SK-N-SH treated with all-trans-retinoic acid at 6 μM for 48 hours (cell line): Measurements from ENCODE around the gene RGS7BP.

Source experiments
- ATAC-seq: fragments of 200-7000 bp; cut with Tn5 transposase; 3 replicates; pipeline ENCODE4 v1.9.1; 2020; ENCODE audit warnings: mild to moderate bottlenecking, moderate library complexity
- ARNTL ChIP-seq: fragments of 450-650 bp; formaldehyde crosslinking; IDR thresholded peaks from 2 replicates; pipeline ENCODE4 v1.5.0; 2020; ENCODE audit warnings: low read depth, mild to moderate bottlenecking, moderate library complexity, borderline replicate concordance
- ESRRG ChIP-seq: fragments of 250-450 bp; sonication (Bioruptor Pico); IDR thresholded peaks from 2 replicates; pipeline ENCODE4 v1.6.1; 2021; ENCODE audit warnings: mild to moderate bottlenecking
- ISL1 ChIP-seq: fragments of 250-450 bp; sonication (Bioruptor Pico); IDR thresholded peaks from 2 replicates; pipeline ENCODE4 v2.1.2; 2022; ENCODE audit warnings: mild to moderate bottlenecking, moderate library complexity
- PPARA ChIP-seq: fragments of 250-450 bp; sonication (Bioruptor Pico); IDR thresholded peaks from 2 replicates; pipeline ENCODE4 v1.5.0; 2020; ENCODE audit warnings: mild to moderate bottlenecking, borderline replicate concordance
- SNAI2 ChIP-seq: fragments of 250-450 bp; sonication (Bioruptor Pico); IDR thresholded peaks from 2 replicates; pipeline ENCODE4 v1.5.0; 2020; ENCODE audit warnings: mild to moderate bottlenecking, moderate library complexity
- TCF4 ChIP-seq: fragments of 250-450 bp; sonication (Bioruptor Pico); IDR thresholded peaks from 2 replicates; pipeline ENCODE4 v1.8.0; 2021; ENCODE audit warnings: mild to moderate bottlenecking, moderate library complexity, borderline replicate concordance
- TOX ChIP-seq: fragments of 250-450 bp; sonication (Bioruptor Pico); IDR thresholded peaks from 2 replicates; pipeline ENCODE4 v1.8.0; 2021; ENCODE audit warnings: mild to moderate bottlenecking, moderate library complexity, borderline replicate concordance
- ZC3H10 ChIP-seq: fragments of 250-450 bp; sonication (Bioruptor Pico); IDR thresholded peaks from 2 replicates; pipeline ENCODE4 v1.5.1; 2021; ENCODE audit warnings: mild to moderate bottlenecking, moderate library complexity
- ZFP3 ChIP-seq: fragments of 250-450 bp; sonication (Bioruptor Pico); IDR thresholded peaks from 2 replicates; pipeline ENCODE4 v1.5.0; 2020; ENCODE audit warnings: mild to moderate bottlenecking, moderate library complexity
- ZNF565 ChIP-seq: fragments of 450-650 bp; formaldehyde crosslinking; conservative IDR thresholded peaks from 2 replicates; pipeline ENCODE4 v1.5.0; 2020; ENCODE audit warnings: low read depth, mild to moderate bottlenecking, moderate library complexity
- ZNF70 ChIP-seq: fragments of 450-650 bp; formaldehyde crosslinking; IDR thresholded peaks from 2 replicates; pipeline ENCODE4 v1.5.0; 2020; ENCODE audit warnings: mild to moderate bottlenecking, moderate library complexity
- ZNF8 ChIP-seq: fragments of 450-650 bp; formaldehyde crosslinking; IDR thresholded peaks from 2 replicates; pipeline ENCODE4 v1.5.0; 2020; ENCODE audit warnings: mild to moderate bottlenecking, moderate library complexity
- TF ChIP-seq, protein P1 (sequence below): fragments of 250-450 bp; sonication (Bioruptor Pico); IDR thresholded peaks from 2 replicates; pipeline ENCODE4 v1.5.1; 2020; ENCODE audit warnings: low read depth, mild to moderate bottlenecking, moderate library complexity
- TF ChIP-seq, protein P2 (sequence below): fragments of 250-450 bp; sonication (Bioruptor Pico); IDR thresholded peaks from 2 replicates; pipeline ENCODE4 v1.5.1; 2021; ENCODE audit warnings: mild to moderate bottlenecking, moderate library complexity
- TF ChIP-seq, protein P3 (sequence below): fragments of 250-450 bp; sonication (Bioruptor Pico); IDR thresholded peaks from 2 replicates; pipeline ENCODE4 v1.5.0; 2020; ENCODE audit warnings: mild to moderate bottlenecking, moderate library complexity
- TF ChIP-seq, protein P4 (sequence below): fragments of 250-450 bp; sonication (Bioruptor Pico); IDR thresholded peaks from 2 replicates; pipeline ENCODE4 v1.8.0; 2020; ENCODE audit warnings: mild to moderate bottlenecking, moderate library complexity, borderline replicate concordance

Gene RGS7BP

DNA sequence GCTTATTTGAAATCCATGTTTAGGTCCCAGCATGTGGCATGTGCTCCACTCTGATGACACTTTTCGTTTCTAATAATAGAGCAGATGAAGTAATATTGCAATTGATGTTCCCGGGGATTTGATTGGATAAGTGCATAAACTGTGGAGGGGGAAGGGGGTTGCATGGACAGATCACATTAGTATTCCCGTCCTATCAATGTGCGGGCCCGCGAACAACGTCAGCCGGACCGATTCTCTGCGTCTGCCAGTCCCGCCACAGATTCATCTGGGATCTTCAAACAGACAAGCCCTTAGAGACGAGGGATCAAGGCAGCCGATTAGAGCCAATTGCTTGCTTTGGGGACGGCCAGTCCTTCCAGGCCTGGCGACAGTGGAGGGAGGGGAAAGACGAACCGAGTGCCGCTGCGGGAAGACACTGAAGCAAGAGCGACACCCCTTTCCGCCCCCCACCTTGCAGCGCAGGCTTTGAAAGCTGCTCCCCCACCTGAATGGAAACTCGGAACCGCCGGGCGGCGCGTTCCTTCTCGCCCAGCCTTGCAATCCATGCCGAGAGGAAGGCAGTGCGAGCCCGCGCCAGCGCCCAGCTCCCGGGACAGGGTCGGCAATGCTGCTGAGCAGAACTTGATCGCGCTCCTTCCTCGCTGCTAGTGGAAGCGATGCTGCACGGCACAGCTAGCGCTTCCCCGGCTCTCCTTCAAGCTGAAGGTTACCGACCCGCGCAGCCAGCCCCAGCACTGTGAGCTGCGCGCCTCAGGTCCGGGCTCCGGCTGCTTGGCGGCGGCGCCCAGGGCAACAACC lies at the start of gene RGS7BP:
Gene RGS7BP, plus strand, starts transcription at position 247 of the 798 bp plus-strand sequence. CDS start 610 bp downstream, outside the sequence.
- TF ChIP-seq ZC3H10 (CRISPR knock-in tag), result no peak
- no peak for TF ChIP-seq ZFP3 (CRISPR knock-in tag)
- TF ChIP-seq, protein P1, sequence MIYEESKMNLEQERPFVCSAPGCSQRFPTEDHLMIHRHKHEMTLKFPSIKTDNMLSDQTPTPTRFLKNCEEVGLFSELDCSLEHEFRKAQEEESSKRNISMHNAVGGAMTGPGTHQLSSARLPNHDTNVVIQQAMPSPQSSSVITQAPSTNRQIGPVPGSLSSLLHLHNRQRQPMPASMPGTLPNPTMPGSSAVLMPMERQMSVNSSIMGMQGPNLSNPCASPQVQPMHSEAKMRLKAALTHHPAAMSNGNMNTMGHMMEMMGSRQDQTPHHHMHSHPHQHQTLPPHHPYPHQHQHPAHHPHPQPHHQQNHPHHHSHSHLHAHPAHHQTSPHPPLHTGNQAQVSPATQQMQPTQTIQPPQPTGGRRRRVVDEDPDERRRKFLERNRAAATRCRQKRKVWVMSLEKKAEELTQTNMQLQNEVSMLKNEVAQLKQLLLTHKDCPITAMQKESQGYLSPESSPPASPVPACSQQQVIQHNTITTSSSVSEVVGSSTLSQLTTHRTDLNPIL (CRISPR knock-in tag), result no peak
- TF ChIP-seq ARNTL (CRISPR knock-in tag), result no peak
- TF ChIP-seq ISL1 (CRISPR knock-in tag), result no peak
- TF ChIP-seq, protein P2, sequence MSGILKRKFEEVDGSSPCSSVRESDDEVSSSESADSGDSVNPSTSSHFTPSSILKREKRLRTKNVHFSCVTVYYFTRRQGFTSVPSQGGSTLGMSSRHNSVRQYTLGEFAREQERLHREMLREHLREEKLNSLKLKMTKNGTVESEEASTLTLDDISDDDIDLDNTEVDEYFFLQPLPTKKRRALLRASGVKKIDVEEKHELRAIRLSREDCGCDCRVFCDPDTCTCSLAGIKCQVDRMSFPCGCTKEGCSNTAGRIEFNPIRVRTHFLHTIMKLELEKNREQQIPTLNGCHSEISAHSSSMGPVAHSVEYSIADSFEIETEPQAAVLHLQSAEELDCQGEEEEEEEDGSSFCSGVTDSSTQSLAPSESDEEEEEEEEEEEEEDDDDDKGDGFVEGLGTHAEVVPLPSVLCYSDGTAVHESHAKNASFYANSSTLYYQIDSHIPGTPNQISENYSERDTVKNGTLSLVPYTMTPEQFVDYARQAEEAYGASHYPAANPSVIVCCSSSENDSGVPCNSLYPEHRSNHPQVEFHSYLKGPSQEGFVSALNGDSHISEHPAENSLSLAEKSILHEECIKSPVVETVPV (CRISPR knock-in tag), result no peak
- no peak for TF ChIP-seq PPARA (CRISPR knock-in tag)
- TF ChIP-seq, protein P3, sequence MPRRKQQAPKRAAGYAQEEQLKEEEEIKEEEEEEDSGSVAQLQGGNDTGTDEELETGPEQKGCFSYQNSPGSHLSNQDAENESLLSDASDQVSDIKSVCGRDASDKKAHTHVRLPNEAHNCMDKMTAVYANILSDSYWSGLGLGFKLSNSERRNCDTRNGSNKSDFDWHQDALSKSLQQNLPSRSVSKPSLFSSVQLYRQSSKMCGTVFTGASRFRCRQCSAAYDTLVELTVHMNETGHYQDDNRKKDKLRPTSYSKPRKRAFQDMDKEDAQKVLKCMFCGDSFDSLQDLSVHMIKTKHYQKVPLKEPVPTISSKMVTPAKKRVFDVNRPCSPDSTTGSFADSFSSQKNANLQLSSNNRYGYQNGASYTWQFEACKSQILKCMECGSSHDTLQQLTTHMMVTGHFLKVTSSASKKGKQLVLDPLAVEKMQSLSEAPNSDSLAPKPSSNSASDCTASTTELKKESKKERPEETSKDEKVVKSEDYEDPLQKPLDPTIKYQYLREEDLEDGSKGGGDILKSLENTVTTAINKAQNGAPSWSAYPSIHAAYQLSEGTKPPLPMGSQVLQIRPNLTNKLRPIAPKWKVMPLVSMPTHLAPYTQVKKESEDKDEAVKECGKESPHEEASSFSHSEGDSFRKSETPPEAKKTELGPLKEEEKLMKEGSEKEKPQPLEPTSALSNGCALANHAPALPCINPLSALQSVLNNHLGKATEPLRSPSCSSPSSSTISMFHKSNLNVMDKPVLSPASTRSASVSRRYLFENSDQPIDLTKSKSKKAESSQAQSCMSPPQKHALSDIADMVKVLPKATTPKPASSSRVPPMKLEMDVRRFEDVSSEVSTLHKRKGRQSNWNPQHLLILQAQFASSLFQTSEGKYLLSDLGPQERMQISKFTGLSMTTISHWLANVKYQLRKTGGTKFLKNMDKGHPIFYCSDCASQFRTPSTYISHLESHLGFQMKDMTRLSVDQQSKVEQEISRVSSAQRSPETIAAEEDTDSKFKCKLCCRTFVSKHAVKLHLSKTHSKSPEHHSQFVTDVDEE (CRISPR knock-in tag), result no peak
- ATAC-seq, result peak; percentile 92

DNA sequence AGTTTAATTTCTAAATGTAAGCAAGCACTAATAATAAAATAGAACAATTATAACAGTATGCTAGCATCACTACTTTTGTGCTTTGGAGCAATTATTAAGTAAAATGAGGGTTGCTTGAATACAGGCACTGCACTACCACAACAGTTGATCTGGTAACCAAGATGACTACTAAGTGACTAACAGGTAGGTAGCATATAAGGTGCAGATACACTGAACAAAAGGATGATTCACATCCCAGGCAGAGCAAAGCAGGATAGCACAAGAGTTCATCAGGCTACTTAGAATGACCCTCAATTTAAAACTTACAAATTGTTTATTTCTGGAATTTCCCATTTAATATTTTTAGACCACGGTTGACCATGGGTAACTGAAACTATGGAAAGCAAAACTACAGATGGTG lies 48.0 kb upstream of the RGS7BP start:
- no peak for ATAC-seq
- TF ChIP-seq SNAI2 (no peak), ZFP3 (CRISPR knock-in tag) (no peak), ZNF565 (CRISPR knock-in tag) (no peak), TCF4 (no peak), ZNF70 (CRISPR knock-in tag) (no peak), PPARA (CRISPR knock-in tag) (no peak), ZC3H10 (CRISPR knock-in tag) (no peak), TOX (CRISPR knock-in tag) (no peak), ESRRG (CRISPR knock-in tag) (no peak), ARNTL (CRISPR knock-in tag) (no peak), ZNF8 (no peak)
- TF ChIP-seq, protein P3 (CRISPR knock-in tag), result no peak
- TF ChIP-seq, protein P1 (CRISPR knock-in tag), result no peak
- TF ChIP-seq, protein P4, sequence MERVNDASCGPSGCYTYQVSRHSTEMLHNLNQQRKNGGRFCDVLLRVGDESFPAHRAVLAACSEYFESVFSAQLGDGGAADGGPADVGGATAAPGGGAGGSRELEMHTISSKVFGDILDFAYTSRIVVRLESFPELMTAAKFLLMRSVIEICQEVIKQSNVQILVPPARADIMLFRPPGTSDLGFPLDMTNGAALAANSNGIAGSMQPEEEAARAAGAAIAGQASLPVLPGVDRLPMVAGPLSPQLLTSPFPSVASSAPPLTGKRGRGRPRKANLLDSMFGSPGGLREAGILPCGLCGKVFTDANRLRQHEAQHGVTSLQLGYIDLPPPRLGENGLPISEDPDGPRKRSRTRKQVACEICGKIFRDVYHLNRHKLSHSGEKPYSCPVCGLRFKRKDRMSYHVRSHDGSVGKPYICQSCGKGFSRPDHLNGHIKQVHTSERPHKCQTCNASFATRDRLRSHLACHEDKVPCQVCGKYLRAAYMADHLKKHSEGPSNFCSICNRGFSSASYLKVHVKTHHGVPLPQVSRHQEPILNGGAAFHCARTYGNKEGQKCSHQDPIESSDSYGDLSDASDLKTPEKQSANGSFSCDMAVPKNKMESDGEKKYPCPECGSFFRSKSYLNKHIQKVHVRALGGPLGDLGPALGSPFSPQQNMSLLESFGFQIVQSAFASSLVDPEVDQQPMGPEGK (CRISPR knock-in tag), result no peak
- TF ChIP-seq, protein P2 (CRISPR knock-in tag), result no peak
